ENCODE measurements around the gene CCT2.
A peak's percentile ranks its signal among the peaks of the same experiment; 100 is the strongest.

CCT2 gene

GRCh38 chr12:69585189-69586062 lies at the start of gene CCT2:
TSS of gene CCT2 (plus strand) at chr12:69585459. CDS start at chr12:69585522, 63 bp downstream.
- DNase-seq: peak; percentile 98 to 99 (median 98)

GRCh38 chr12:69540987-69541386 lies 44.3 kb upstream of the CCT2 start:
- no peak for DNase-seq

GRCh38 chr12:69544087-69544486 lies 41.2 kb upstream of the CCT2 start:
- DNase-seq: no peak

GRCh38 chr12:69545081-69545480 lies 40.2 kb upstream of the CCT2 start:
- DNase-seq: peak in 2 of 3 donors; percentile 30 to 37

GRCh38 chr12:69546693-69547438 lies 38.4 kb upstream of the CCT2 start:
- DNase-seq: no peak

GRCh38 chr12:69548687-69549086 lies 36.6 kb upstream of the CCT2 start:
- no peak for DNase-seq

GRCh38 chr12:69550569-69551350 lies 34.5 kb upstream of the CCT2 start:
- no peak for DNase-seq

GRCh38 chr12:69553628-69554248 lies 31.5 kb upstream of the CCT2 start:
- DNase-seq: peak in 1 of 3 donors; percentile 9

- no peak for DNase-seq
Measured at GRCh38 chr12:69555461-69555860, 29.8 kb upstream of the CCT2 start.

- no peak for DNase-seq
Measured at GRCh38 chr12:69556383-69556782, 28.9 kb upstream of the CCT2 start.

- DNase-seq: no peak
Measured at GRCh38 chr12:69563166-69563762, 22.0 kb upstream of the CCT2 start.

- DNase-seq: no peak
Measured at GRCh38 chr12:69566603-69567002, 18.7 kb upstream of the CCT2 start.

GRCh38 chr12:69569236-69569635 lies 16.0 kb upstream of the CCT2 start:
- DNase-seq: no peak

- DNase-seq: no peak
Measured at GRCh38 chr12:69570000-69570516, 15.2 kb upstream of the CCT2 start.

GRCh38 chr12:69570545-69571399 lies 14.5 kb upstream of the CCT2 start:
- DNase-seq: peak; percentile 67 to 75 (median 73)

- no peak for DNase-seq
Measured at GRCh38 chr12:69575346-69575745, 9.9 kb upstream of the CCT2 start.

- peak in 1 of 3 donors; percentile 4 for DNase-seq
Measured at GRCh38 chr12:69578283-69578682, 7.0 kb upstream of the CCT2 start.

- no peak for DNase-seq
Measured at GRCh38 chr12:69579029-69579428, 6.2 kb upstream of the CCT2 start.

- no peak for DNase-seq
Measured at GRCh38 chr12:69580074-69580473, 5.2 kb upstream of the CCT2 start.

- DNase-seq: no peak
Measured at GRCh38 chr12:69583203-69583602, 2.1 kb upstream of the CCT2 start.

GRCh38 chr12:69588527-69588926 lies 3.3 kb downstream of the CCT2 start:
- DNase-seq: no peak

Data from suppressor macrophage treated with lipopolysaccharide for 1 hour (primary cell).